ENCODE measurements around the gene FOXO6. TPM values are rescaled to one million over a fixed set of nuclear protein-coding genes. Genes with fewer than 3 reads are reported as not detected.

The FOXO6 gene
- total RNA-seq, 4 donors from 2014 or later: 0.14 to 4.1 TPM; not detected in 2

DNA sequence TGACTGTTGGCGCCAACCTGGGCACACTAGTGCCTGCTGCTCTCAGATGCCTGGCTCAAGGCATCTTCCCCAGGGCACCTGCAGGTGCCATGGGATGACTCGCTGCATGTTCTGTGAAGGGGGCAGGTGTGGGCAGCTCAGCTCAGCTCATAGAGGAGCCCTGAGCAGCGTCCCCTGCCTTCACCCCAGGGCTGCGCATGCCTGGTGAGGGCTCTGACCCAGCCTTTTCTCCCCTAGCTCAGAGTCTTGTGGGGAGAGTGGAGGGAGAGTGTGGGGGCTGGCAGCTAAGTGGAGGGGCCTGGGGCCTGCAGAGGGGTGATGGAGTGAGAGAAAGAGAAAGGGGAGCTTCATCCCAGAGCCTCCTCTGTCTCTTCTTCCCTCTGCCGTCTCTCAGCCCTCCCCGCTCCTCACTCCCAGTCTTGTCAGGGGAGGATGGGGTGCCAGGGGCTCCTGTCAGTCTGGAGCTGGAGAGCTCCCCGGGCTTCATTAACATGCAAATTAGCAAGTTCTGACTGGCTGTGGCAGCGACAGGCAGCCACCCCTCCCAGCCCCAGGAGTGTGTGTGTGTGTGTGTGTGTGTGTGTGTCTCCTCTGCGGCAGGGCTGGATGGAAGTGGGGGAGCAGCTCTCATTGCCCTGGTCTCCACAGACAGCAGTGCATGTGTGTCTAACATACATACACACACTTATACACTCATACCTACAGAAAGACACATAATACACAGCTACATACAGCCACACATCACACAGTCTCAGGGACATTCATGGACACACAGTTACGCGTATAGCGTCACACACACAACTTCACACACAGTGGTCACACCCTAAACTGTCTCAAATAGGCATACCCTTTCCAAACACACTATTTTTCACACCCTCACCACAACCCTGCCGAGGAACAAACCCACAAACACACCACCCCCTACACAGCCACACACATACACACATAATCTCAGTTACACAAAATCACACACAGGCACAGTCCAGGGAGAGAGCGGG is 34.0 kb downstream of the FOXO6 start:
- in situ Hi-C loops (cut with MboI; ENCODE audit: low pct_ligation_motif_present in 1 of 4, low pct_unique_long_range_greater_than_20kb in 1 of 4, low sequenced_read_pairs in 3 of 4) (no loop called here), intact Hi-C loops (cut with DNase I; ENCODE audit: low total_unique reads) (no loop called here)
- H3K27ac ChIP-seq: no peak overlapping the region
- peaks cover 13% of the 10 kb centered on the region for H3K27me3 ChIP-seq
- 44 to 53% methylated on average over 3 to 14 of the region's 14 CpGs for WGBS, 2 donors (ENCODE audit: low coverage in 1 of 2)
- no peaks in the 10 kb centered on the region for H3K9me3 ChIP-seq
- no peaks in the 10 kb centered on the region for H3K4me1 ChIP-seq
- H3K36me3 ChIP-seq: no peaks in the 10 kb centered on the region
- DNase-seq: no peak
- H3K4me3 ChIP-seq: no peak overlapping the region
- TF ChIP-seq EP300 (IDR thresholded peaks at IDR 0.05; ENCODE audit: low read depth) (no peak), POLR2A (IDR thresholded peaks at IDR 0.05) (no peak), CTCF (IDR thresholded peaks at IDR 0.05) (no peak), POLR2AphosphoS5 (IDR thresholded peaks at IDR 0.05) (no peak)

- TF ChIP-seq POLR2AphosphoS5 (IDR thresholded peaks at IDR 0.05): no peak
- TF ChIP-seq CTCF (IDR thresholded peaks at IDR 0.05): no peak
- no peak for TF ChIP-seq POLR2A (IDR thresholded peaks at IDR 0.05)
- no peak for TF ChIP-seq EP300 (IDR thresholded peaks at IDR 0.05; ENCODE audit: low read depth)
- 70% methylated on average over 14 of the region's 14 CpGs; no CpG with 5 or more reads in 1 of the 2 donors for WGBS, 2 donors (ENCODE audit: low coverage in 1 of 2)
- Histone ChIP-seq H3K4me3 (no peak overlapping the region), H3K4me1 (no peaks in the 10 kb centered on the region), H3K36me3 (no peaks in the 10 kb centered on the region), H3K9me3 (no peaks in the 10 kb centered on the region), H3K27ac (no peak overlapping the region), H3K27me3 (peaks cover 13% of the 10 kb centered on the region)
- in situ Hi-C loops (cut with MboI; ENCODE audit: low pct_ligation_motif_present in 1 of 4, low pct_unique_long_range_greater_than_20kb in 1 of 4, low sequenced_read_pairs in 3 of 4): no loop called here
- no peak for DNase-seq
- intact Hi-C loops (cut with DNase I; ENCODE audit: low total_unique reads): no loop called here
Measured at GRCh38 chr1:41396084-41396483, 34.9 kb downstream of the FOXO6 start.

DNA sequence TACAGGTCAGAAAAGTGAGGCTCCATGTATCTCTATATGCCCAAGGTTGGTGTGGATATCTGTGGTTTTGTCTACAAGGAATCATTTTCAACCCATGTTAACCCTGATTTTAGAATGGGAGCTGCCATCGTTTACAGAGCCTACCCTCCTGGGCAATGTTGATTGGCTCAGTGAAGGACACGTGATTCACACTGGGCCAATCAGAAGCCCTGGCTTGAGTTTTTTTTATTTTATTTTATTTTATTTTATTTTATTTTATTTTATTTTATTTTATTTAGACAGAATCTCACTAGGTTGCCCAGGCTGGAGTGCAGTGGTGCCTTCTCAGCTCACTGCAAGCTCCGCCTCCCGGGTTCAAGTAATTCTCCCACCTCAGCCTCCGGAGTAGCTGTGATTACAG is 35.8 kb downstream of the FOXO6 start:
- Histone ChIP-seq H3K27me3 (peaks cover 16% of the 10 kb centered on the region), H3K27ac (no peak overlapping the region), H3K9me3 (no peaks in the 10 kb centered on the region), H3K4me3 (no peak overlapping the region), H3K36me3 (no peaks in the 10 kb centered on the region), H3K4me1 (no peaks in the 10 kb centered on the region)
- in situ Hi-C loops (cut with MboI; ENCODE audit: low pct_ligation_motif_present in 1 of 4, low pct_unique_long_range_greater_than_20kb in 1 of 4, low sequenced_read_pairs in 3 of 4) (no loop called here), intact Hi-C loops (cut with DNase I; ENCODE audit: low total_unique reads) (no loop called here)
- WGBS, 2 donors (ENCODE audit: low coverage in 1 of 2): 72 to 100% methylated on average over 4 to 5 of the region's 5 CpGs
- no peak for DNase-seq
- TF ChIP-seq CTCF (IDR thresholded peaks at IDR 0.05) (no peak), POLR2AphosphoS5 (IDR thresholded peaks at IDR 0.05) (no peak), EP300 (IDR thresholded peaks at IDR 0.05; ENCODE audit: low read depth) (no peak), POLR2A (IDR thresholded peaks at IDR 0.05) (no peak)

DNA sequence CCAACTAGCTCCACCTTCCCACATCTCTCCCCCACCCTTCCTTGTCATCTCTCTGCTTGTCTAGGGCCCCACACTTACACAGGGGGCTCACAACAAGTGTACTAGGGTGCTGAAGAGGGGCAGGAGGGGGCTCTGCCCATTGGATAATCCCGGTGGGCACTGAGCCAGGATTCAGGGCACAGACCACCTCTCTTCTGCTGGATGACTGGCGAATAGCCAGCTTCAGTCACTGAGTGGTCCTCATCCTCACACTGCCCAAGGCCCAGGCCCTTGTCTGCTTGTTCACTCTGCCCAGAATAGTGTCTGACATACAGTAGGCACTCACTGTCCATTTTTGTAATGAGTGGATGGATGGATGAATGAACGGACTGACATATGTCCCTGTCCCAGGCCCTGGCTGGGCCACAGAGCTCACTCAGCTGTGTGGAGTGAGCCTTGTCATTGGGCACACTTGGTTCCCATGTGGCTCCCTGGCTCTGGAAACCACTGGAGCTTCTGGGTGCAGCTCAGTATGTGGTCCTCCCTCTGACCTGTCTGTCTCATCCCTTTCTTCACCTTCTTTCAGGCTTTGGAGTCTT is 36.6 kb downstream of the FOXO6 start:
- TF ChIP-seq POLR2A (IDR thresholded peaks at IDR 0.05): no peak
- TF ChIP-seq CTCF (IDR thresholded peaks at IDR 0.05): no peak
- TF ChIP-seq POLR2AphosphoS5 (IDR thresholded peaks at IDR 0.05): no peak
- Histone ChIP-seq H3K36me3 (no peaks in the 10 kb centered on the region), H3K4me1 (no peaks in the 10 kb centered on the region), H3K9me3 (no peaks in the 10 kb centered on the region), H3K4me3 (no peak overlapping the region), H3K27ac (no peak overlapping the region), H3K27me3 (peaks cover 19% of the 10 kb centered on the region)
- intact Hi-C loops (cut with DNase I; ENCODE audit: low total_unique reads) (no loop called here), in situ Hi-C loops (cut with MboI; ENCODE audit: low pct_ligation_motif_present in 1 of 4, low pct_unique_long_range_greater_than_20kb in 1 of 4, low sequenced_read_pairs in 3 of 4) (no loop called here)
- 89% methylated on average over 3 of the region's 3 CpGs; no CpG with 5 or more reads in 1 of the 2 donors for WGBS, 2 donors (ENCODE audit: low coverage in 1 of 2)
- no peak for DNase-seq

All from transverse colon (tissue), 4 donors.